Fibroblast of skin of right quadriceps (primary cell): ENCODE data around the gene PBX1.

Experiments
- DNase-seq: peaks from one replicate; pipeline ENCODE4 v3.0.0-alpha.2; 2013

The PBX1 gene

DNA sequence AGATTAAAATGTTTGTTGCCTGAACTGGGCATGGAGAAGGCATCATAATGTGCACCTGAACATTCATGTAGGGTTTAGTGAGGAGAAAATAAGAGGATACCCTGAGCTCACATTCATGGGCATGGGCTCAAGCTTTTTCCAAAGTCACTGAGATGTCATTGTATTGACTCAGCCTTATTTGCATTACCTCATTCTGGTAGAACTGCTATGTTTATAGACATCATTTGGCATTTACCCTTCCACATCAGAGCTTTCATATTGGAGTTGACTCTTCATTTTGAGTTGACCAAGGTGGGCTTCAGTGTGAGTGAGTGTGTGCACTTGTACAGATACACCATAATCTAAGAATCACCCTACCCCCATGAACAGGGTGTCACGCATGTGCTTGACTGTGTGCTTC, 143.2 kb downstream of the PBX1 start:
- no peak for DNase-seq

DNA sequence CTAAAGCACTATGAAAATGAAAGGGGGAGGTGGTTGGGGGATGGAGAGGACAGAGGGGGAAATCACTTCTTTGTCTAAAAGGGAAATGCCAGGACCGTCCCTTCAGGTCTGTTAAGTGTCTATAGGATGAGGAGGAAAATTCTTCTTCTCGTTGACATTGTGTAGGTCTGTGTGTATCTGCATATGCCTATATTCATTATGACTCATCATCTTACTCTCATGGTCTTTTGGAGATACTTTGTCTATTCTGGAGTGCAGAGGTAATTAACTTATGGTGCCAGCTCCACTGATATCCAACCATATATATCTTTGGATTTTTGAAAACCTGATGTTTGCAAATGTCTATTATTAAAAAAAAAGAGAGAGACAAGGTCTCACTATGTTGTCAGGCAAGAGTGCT, 143.7 kb downstream of the PBX1 start:
- no peak for DNase-seq

DNA sequence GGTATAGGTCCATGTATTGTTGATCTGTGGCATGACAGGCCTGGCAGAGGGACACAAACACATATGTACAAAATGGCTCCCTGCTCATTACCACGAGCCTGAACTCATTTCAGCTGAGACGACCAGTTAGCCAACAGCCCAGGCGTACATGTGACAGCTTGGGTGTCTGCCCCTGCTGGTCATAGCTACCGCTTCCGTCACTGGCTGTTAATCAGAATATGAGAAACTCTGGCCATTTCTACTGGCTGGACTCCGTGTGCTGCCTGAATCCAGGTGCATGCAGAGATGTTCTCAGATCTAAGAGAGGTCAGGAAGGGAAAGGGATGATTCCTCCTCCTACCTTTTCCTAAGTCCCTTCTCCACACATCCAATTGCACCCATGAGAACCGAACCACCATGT, 144.5 kb downstream of the PBX1 start:
- no peak for DNase-seq

DNA sequence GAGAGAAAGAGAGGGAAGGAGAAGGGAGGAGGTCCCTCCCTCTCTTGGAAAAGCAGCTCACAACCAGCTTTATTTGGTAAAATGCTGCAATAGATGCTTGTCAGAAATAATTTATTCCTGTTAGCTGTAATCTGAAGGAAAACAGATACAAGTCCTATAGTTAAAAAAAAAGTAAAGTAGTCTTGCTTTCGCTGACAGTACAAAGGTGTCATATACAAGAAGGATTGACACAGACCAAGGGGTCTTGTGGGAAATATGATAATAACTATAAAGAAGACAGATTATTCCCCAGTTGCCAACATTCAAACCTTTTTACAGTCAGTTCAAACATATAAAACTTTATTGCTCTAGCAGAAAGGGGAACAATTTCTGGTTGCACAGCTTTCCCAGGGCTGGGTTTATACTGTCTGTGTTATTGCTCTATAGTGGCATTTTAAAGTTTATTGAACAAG, 145.0 kb downstream of the PBX1 start:
- DNase-seq, result no peak

DNA sequence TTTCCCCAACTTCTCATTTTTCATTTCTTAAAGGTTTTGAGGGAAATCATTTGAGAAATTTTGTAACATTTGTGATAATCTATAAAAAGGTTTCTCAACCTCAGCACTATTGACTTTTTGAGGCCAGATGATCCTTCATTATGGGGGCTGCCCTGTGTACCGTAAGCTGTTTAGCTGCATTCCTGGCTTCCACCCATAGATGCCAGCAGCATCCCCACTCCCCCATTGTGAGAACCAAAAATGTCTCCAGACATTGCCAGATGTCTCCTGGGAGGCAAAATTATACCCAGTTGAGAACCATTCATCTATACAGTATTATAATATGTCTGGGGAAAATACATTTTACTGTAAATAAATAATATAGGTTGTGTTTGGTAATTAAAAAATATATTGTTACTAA, 146.0 kb downstream of the PBX1 start:
- DNase-seq, result no peak

DNA sequence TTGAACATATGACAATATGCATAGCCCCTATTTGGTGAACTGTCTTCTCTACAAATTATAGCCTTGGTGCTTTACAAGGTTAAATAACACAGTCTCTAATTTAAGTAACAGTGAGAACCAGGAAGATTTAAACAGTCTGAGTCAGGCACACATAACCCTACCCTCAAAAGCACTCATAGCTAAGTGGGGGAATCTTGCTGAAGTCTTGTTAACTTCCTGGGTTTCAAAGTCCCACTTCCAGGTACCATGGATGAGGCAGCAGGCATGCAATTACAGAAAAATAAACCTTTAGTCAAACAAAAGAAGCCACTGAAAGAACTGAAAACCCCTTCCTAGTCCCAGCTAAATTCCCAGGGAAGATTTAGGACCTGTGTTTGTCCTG, 147.6 kb downstream of the PBX1 start:
- DNase-seq, result no peak

DNA sequence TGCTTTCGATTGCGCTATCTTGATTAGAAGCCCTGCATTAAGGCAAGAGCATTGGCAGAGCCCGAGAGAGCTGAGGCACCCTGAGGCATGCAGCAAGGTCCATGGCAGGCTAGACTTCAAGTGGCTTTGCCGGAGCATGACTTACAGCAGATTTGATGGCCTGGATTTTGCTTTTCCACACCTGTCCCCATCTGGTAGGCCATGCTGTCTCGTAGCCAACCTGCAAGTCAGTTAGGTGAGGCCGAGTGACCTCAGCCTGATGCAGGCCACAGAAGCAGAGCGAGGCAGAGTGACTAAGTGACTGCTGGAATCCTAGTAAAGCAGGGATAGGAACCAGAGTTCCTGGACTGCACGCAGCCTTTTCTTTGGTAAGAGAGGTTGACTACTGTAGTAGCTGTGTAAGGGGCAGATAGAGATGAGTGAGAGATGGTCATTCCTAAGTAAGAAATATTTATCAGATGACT, 148.9 kb downstream of the PBX1 start:
- peak; percentile 78 for DNase-seq

DNA sequence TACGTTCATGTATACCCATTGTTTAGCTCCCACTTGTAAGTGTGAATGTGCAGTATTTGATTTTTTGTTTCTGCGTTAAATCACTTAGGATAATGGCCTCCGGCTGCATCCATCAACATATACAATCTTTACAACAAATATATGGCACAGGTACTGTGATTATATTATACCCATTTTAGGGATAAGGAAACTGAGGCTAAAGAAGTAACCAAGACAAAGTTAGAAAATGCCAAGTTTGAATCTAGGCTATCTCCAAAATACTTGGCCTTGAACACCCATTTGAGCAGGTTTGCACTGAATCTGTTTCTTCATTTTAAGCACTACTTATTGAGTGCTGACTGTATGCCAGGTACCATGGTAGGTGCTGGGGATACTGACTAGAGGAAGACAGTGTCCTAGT, 149.6 kb downstream of the PBX1 start:
- DNase-seq, result no peak

DNA sequence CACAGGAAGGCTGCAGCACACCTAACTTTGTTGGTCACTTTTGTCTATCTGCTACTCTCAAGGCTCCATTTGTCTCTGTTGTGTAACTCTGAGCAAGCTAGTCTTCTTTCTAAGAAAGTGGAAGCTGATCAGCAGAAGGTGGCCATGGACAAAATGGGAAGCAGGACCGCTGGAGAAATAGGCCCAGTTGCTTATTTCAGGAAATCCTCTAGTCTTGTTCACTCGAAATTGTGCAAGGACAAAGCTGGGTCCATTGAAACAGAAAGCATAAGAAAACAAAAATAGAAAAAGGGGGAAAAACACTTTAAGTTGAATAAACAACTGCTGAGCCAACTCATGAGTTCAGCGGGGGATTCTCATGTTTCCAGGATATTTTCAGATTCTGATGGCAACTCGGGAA, 150.1 kb downstream of the PBX1 start:
- no peak for DNase-seq

DNA sequence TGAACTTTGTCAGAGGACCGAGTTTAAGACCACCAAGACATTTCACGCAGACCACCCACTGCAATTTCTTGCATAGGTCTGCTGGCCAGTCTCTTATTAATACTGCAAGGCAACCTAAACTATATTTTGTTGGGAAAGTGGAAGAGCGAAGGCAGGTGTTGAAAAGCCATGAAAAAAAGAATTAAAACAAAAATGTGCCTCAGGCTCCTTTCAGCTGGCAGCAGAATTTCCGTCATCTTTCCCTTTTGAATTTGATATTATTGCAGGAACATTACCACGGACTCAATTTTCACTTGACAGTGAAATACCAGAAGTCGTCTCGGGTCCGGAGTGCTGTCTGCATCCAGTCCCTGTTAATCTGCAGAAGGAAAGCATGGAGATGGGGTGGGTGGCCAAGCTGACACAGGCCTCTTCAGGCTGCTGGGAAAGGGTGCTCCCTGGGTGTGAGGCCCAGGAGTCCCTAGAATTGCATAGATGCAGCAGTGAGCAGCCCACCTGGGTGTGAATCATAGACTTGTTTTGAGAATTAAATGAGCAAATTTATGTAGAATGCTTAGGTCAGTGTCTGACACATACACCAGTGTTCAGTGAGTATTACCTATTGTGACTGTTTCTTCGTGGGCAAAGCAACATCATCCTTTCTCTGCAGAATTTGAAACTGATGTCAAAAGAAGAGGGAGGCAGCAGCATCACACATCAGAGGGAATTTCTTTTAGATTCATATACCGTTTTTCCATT, 150.7 kb downstream of the PBX1 start:
- no peak for DNase-seq

DNA sequence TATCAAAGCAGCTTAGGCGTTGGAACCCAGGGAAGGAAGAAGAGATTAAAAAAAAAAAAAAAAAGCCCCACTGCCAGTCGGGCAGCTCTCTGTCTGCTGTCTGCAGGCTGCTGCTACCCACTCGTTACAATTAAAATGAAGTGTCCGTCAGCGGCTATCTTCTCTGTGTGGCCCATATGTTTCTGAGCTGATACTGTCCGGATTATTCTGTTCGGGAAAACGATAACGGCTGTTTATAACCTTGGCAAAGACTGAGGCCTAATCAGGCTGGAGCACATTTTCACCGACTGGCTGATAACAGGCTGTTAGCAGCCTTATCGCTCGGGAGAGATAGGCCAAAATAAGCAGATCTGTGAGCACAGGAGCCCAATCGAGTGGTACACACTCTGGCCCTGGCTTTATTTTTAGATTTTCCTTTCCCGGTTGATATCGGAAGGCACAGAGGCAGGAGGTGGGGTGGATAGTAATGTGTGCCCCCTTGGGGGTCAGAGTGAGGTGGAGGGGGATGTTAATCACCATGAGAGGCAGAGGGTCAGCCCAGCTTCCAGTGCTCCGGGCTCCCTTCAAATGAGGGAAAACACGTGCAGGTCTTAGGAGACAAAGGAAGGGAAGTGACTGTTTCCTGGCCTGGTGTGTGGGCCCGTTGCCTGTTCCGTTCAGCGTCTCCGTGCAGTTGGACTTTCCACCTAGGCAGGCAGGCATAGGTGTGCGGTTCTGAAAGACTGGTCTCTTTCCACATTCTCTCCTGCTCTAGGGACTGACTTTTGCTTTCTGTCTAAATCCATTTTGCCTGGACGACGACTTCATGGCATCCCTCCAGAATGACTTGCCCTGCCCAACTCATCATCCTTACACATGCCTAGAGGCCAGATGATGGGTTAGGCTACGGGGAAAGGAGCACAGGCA, 153.4 kb downstream of the PBX1 start:
- no peak for DNase-seq

DNA sequence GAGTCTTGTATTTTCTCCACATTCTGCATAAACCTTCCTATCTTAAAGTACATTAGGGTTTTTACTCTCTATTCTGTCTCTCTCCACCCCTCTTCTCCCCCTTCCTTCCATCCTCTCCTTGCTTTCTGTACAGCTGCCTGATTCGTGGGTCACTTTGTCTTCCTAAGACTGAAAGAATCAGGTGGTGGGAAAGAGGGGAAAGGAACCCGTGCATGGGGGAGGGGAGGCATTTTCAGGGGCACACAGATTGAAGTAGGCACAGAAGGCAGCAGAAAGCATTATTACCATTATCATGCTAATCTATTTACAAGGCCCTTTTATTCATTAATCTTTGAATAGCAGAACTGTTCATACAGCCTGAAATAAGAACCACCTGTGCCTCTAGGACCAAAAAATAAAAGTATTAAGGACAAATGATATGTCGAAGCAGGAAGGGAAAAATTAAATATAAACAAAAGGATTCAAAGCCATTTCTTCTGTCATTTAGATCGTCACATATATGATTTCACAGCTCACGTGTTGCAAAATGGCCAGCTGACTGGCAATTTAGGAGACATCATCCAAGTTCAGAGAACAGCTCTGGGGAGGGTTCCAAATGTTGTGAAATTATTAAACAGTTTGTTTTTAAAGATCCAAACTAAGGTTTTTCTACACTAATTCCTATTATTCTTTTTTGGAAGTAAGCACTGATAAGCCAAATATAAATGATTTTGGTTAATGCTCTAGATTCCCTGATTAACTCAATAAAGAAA, 154.6 kb downstream of the PBX1 start:
- DNase-seq, result no peak

DNA sequence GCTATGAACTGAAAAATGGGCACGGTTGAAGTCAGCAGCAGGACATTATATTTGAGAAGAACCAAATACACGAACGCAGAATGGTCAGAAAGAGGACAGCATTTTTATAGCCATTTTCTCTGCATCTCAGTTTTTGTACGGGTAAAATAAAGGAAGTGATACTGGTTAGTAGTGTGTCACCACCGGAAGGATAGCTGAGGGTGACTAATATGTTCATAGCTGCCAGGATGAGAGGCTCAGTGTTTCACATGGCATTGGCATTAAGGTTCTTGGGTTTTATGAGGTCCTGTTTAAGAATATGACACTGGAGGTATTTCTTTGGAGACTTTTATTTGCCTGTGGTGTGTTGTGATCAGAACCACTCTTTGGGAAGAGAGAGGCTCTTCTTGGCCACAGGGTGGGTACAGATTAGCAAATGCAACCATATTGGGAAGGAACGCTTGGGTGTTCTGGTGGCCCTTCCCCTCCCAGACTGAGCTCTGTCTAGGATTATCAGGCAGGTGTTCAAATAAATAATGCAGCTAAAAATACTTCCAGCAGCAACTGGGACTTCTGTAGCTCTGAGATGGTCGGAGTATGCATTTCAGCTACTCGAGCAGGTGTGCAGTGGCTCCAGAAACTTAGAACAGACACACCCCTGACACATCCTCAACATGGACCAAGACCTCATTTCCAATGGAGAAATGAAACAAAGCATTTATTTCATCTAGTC, 158.2 kb downstream of the PBX1 start:
- no peak for DNase-seq

DNA sequence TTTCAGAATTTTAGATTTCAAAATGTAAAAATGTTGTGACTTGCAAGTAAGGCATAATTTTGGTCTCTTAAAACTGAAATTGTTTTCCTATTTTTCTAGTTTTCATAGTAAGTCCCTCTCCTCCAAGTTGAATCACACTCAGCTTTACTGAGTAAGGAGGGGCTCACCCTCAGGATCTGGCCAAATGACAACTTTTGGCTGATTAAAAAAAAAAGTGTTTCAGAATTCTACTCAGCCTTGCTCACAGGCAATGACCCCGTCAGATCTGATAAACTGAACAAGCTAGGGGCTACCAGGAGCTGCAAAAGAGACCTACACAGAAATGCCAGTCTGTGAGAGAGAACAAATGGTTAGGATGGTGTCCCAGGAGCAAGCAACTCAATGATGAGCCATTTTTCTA, 159.8 kb downstream of the PBX1 start:
- no peak for DNase-seq

DNA sequence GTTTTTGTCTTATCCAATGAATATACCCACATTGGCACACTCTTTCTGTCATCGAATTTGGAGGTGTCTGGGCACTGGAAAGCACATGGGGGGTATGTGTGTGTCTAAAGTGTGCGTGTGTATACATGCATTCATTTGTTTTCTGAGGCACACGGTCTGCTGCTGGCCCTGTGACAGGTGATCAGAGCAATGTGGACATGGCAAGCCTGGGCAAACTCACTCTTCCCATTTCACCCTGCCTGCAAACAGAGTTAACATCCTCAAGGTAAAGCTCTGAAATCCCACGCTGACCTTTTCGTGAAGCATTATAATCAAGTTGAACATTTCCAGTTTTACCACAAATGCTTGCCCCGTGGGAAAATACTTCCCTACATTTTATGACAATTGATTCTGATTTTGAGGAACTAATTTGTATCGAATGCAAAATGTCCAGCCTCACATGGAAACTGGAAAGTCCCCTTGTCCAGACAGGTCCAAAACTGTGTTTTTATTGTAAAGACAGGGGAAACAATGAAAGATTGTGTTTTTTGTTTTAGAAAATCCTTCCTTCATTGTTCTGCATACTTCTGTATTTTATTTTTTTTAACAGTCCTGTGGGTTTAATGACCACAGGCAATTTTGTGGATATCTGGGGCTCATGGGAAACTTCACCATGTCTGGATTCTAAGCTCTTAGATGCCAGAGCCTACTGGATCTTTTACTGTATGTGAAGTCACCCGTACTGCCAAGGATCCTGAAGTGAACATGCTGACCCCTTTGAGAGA, 160.9 kb downstream of the PBX1 start:
- no peak for DNase-seq

DNA sequence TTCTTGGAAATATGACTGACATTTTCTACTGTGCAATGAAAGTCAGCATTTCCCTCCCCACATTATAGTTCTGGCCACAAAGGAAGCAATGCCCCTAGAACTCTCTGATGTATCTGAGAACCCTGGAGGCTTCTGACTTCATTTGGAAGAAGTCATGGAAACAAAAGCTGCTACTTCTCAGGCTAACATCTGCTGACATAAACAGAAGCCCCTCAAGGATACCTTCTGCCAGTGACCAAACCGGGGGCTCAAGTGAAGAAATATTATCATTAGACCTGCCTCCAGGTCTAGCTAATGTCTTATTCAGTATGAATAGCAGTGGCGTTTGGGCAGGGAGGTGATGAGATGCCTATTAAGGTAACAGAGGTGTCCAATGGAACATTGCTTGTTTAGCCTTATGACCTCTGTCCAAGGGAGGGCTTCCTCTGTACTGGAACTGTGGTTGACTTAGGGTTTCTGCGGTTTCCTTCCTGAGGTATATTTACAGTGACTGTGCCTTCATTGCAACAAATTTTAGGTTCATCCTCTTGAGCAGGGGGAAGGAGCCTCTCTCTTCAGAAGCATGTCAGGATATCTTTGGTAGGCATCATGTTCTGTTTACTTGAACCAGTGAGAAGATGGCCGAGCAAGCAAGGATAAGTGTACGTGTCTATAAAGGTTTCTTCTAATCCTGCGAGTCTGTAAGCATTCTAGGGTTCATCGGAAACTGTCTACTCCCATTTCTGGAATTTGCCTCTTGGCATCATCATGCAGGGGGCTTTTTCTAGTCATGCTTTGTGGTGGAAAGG, 161.7 kb downstream of the PBX1 start:
- no peak for DNase-seq

DNA sequence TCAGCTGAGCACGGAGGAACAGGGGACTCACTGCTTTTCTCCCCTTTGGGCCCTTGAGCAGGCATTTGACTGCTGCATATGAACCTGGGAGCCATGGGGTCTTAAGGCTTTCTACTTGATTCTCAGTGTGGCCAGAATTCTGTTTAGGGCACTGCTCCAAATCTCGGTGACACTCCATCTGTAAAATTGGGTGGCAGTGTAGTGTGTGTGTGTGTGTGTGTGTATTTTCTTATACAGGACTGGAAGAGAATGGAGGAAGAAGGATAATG, 162.2 kb downstream of the PBX1 start:
- no peak for DNase-seq

DNA sequence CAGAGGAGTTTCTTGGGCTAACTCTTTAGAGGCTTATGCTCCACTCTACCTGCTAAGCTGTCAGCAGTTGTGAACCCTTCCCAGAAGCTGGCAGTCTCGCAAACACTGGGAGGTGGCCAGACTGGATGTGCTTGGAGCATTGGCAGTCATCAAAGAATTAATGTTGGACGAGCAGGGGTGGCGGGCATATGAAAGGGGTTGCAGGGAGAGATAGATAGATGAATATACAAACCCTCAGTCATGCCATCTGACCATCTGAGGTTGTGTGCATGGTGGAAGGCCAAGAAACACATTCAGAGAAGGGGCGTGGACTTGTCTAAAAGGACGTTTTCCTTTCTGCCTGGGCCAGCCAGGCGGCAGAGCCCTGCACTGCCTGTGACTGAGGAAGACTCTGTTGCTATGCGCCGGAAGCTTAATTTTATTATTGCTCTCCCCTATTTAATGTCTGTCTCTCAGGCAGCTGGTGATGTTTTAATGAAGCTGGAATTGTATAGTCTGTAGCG, 164.4 kb downstream of the PBX1 start:
- no peak for DNase-seq

DNA sequence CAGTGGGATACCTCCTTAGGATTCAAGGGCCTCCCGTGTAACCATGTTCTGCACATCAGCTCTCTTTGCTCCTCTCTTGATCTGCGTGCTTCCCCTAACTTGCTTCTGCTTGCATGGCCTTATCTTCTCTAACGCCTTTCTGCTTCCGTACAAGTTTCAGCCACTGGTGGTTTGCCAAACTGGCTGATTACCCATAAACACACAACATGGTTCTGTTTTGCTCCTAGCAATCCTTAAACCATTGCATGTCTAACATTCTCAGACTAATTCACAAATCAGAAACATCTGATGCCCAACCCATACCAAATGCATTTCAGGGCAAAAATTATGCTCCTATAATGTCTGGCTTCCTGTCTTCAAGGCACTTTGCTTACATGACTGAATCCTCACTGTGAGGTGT, 166.4 kb downstream of the PBX1 start:
- peak; percentile 76 for DNase-seq

DNA sequence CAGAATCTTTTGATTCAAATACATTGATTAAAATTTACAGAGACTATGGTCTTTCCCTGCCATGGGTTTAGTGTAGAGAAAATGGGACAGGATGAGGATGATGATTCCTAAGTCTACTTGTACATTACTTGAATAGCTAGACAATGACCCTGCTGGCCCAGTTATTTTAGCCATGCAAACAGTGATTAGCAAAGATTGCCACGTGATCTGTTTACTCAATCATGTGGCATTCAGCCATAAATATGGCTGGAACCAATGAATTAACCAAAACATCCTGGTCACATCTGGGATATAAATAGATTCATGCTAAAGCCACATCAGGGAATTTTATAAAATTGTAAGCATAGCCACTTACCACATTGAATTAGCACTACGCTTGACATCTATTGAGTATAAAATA, 167.3 kb downstream of the PBX1 start:
- DNase-seq, result peak; percentile 96

DNA sequence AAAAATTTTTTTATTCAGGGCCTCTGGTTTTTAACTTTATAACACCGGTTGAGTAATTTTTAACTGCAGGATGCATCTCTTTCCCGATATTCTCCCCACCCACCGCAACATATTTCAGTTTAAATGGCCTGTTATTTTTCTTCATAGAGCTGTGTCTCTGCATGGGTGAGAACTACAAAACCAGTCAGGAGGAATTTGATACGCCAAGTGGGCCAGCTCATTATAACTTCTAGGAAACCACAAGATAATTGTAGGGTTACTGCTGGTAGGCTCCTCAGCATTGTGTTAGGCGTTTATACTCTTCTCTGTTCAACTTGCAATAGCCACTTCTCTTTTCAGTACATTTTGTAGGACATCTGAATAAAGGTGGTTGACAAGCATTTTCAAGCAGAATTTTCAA, 169.7 kb downstream of the PBX1 start:
- peak; percentile 58 for DNase-seq
